ENCODE data around the gene ARID5A. TPM values are rescaled to one million over a fixed set of nuclear protein-coding genes. Genes with fewer than 3 reads are reported as not detected.
A peak's percentile ranks its signal among the peaks of the same experiment; 100 is the strongest.

ARID5A gene
- total RNA-seq, 1 donor = 7.6 TPM

- Histone ChIP-seq H4K20me1 (ENCODE audit: insufficient read depth, low read length) (no peaks in the 10 kb centered on the region), H3K4me3 (ENCODE audit: insufficient read depth, low read length) (no peak overlapping the region), H2AFZ (ENCODE audit: low read length) (no peak overlapping the region), H3K9me3 (ENCODE audit: low read depth, low read length) (no peaks in the 10 kb centered on the region), H3K79me2 (ENCODE audit: insufficient read depth, low read length) (no peaks in the 10 kb centered on the region), H3K4me1 (ENCODE audit: insufficient read depth, low read length) (no peaks in the 10 kb centered on the region), H3K4me2 (ENCODE audit: insufficient read depth, low read length) (no peak overlapping the region), H3K27ac (ENCODE audit: low read depth, low read length) (no peak overlapping the region), H3K36me3 (ENCODE audit: insufficient read depth, low read length) (no peaks in the 10 kb centered on the region), H3K27me3 (ENCODE audit: insufficient read depth, low read length) (no peaks in the 10 kb centered on the region)
- no peak for TF ChIP-seq CTCF (IDR thresholded peaks at IDR 0.05; ENCODE audit: extremely low read depth, low read depth, low read length)
- DNase-seq (ENCODE audit: insufficient read length, low spot score, missing footprints) = peak; percentile 22
These were observed 42.2 kb downstream of the ARID5A start for GRCh38 chr2:96578731-96579130.

GRCh38 chr2:96579422-96579821, 42.9 kb downstream of the ARID5A start:
- Histone ChIP-seq H3K4me3 (ENCODE audit: insufficient read depth, low read length) (no peak overlapping the region), H3K4me1 (ENCODE audit: insufficient read depth, low read length) (no peaks in the 10 kb centered on the region), H3K27me3 (ENCODE audit: insufficient read depth, low read length) (no peaks in the 10 kb centered on the region), H4K20me1 (ENCODE audit: insufficient read depth, low read length) (no peaks in the 10 kb centered on the region), H3K27ac (ENCODE audit: low read depth, low read length) (no peak overlapping the region), H3K4me2 (ENCODE audit: insufficient read depth, low read length) (no peak overlapping the region), H3K79me2 (ENCODE audit: insufficient read depth, low read length) (no peaks in the 10 kb centered on the region), H3K36me3 (ENCODE audit: insufficient read depth, low read length) (no peaks in the 10 kb centered on the region), H2AFZ (ENCODE audit: low read length) (no peak overlapping the region), H3K9me3 (ENCODE audit: low read depth, low read length) (no peaks in the 10 kb centered on the region)
- DNase-seq (ENCODE audit: insufficient read length, low spot score, missing footprints) = no peak
- TF ChIP-seq CTCF (IDR thresholded peaks at IDR 0.05; ENCODE audit: extremely low read depth, low read depth, low read length) = no peak

GRCh38 chr2:96580771-96581170, 44.2 kb downstream of the ARID5A start:
- H3K27me3 ChIP-seq (ENCODE audit: insufficient read depth, low read length) = no peaks in the 10 kb centered on the region
- H3K79me2 ChIP-seq (ENCODE audit: insufficient read depth, low read length) = no peaks in the 10 kb centered on the region
- peak; percentile 56 for DNase-seq (ENCODE audit: insufficient read length, low spot score, missing footprints)
- H3K4me1 ChIP-seq (ENCODE audit: insufficient read depth, low read length) = no peaks in the 10 kb centered on the region
- no peaks in the 10 kb centered on the region for H4K20me1 ChIP-seq (ENCODE audit: insufficient read depth, low read length)
- H3K4me3 ChIP-seq (ENCODE audit: insufficient read depth, low read length) = no peak overlapping the region
- no peaks in the 10 kb centered on the region for H3K36me3 ChIP-seq (ENCODE audit: insufficient read depth, low read length)
- TF ChIP-seq CTCF (IDR thresholded peaks at IDR 0.05; ENCODE audit: extremely low read depth, low read depth, low read length) = peak; percentile 59
- no peak overlapping the region for H3K4me2 ChIP-seq (ENCODE audit: insufficient read depth, low read length)
- H2AFZ ChIP-seq (ENCODE audit: low read length) = no peak overlapping the region
- H3K9me3 ChIP-seq (ENCODE audit: low read depth, low read length) = no peaks in the 10 kb centered on the region
- no peak overlapping the region for H3K27ac ChIP-seq (ENCODE audit: low read depth, low read length)

GRCh38 chr2:96584017-96584416, 47.5 kb downstream of the ARID5A start:
- DNase-seq (ENCODE audit: insufficient read length, low spot score, missing footprints) = no peak
- Histone ChIP-seq H4K20me1 (ENCODE audit: insufficient read depth, low read length) (no peaks in the 10 kb centered on the region), H3K27me3 (ENCODE audit: insufficient read depth, low read length) (no peaks in the 10 kb centered on the region), H3K4me1 (ENCODE audit: insufficient read depth, low read length) (no peaks in the 10 kb centered on the region), H3K27ac (ENCODE audit: low read depth, low read length) (no peak overlapping the region), H3K4me2 (ENCODE audit: insufficient read depth, low read length) (no peak overlapping the region), H2AFZ (ENCODE audit: low read length) (no peak overlapping the region), H3K79me2 (ENCODE audit: insufficient read depth, low read length) (no peaks in the 10 kb centered on the region), H3K4me3 (ENCODE audit: insufficient read depth, low read length) (no peak overlapping the region), H3K36me3 (ENCODE audit: insufficient read depth, low read length) (no peaks in the 10 kb centered on the region), H3K9me3 (ENCODE audit: low read depth, low read length) (no peaks in the 10 kb centered on the region)
- TF ChIP-seq CTCF (IDR thresholded peaks at IDR 0.05; ENCODE audit: extremely low read depth, low read depth, low read length) = no peak
